Globus pallidus (tissue), 1 donor: Measurements from ENCODE around the gene AUTS2.

Source experiments
- DNase-seq: peaks from one replicate; pipeline ENCODE4 v3.0.0-alpha.2; 2015; ENCODE audit warnings: low spot score

AUTS2 gene

GRCh38 chr7:69818636-69819332 lies 220.5 kb downstream of the AUTS2 start:
- DNase-seq = no peak

GRCh38 chr7:69819333-69819705 lies 221.0 kb downstream of the AUTS2 start:
- no peak for DNase-seq

GRCh38 chr7:69820479-69821192 lies 222.4 kb downstream of the AUTS2 start:
- no peak for DNase-seq

GRCh38 chr7:69822386-69822785 lies 224.1 kb downstream of the AUTS2 start:
- DNase-seq = no peak

- no peak for DNase-seq
Observed at GRCh38 chr7:69823151-69823744, 225.0 kb downstream of the AUTS2 start.

GRCh38 chr7:69825113-69825972 lies 227.1 kb downstream of the AUTS2 start:
- peak; percentile 37 for DNase-seq

- no peak for DNase-seq
Observed at GRCh38 chr7:69826283-69826682, 228.0 kb downstream of the AUTS2 start.

- no peak for DNase-seq
Observed at GRCh38 chr7:69827140-69827539, 228.9 kb downstream of the AUTS2 start.

GRCh38 chr7:69827558-69827957 lies 229.3 kb downstream of the AUTS2 start:
- no peak for DNase-seq

GRCh38 chr7:69832356-69832755 lies 234.1 kb downstream of the AUTS2 start:
- no peak for DNase-seq

- DNase-seq = no peak
Observed at GRCh38 chr7:69833964-69834363, 235.7 kb downstream of the AUTS2 start.

GRCh38 chr7:69836702-69837101 lies 238.4 kb downstream of the AUTS2 start:
- no peak for DNase-seq

GRCh38 chr7:69837387-69838068 lies 239.3 kb downstream of the AUTS2 start:
- DNase-seq = no peak

GRCh38 chr7:69839782-69840181 lies 241.5 kb downstream of the AUTS2 start:
- DNase-seq = no peak

- DNase-seq = no peak
Observed at GRCh38 chr7:69840248-69840647, 242.0 kb downstream of the AUTS2 start.

GRCh38 chr7:69843653-69844052 lies 245.4 kb downstream of the AUTS2 start:
- no peak for DNase-seq

- DNase-seq = no peak
Observed at GRCh38 chr7:69844264-69844868, 246.1 kb downstream of the AUTS2 start.

GRCh38 chr7:69845721-69846495 lies 247.6 kb downstream of the AUTS2 start:
- peak; percentile 19 for DNase-seq

- DNase-seq = no peak
Observed at GRCh38 chr7:69847921-69848612, 249.8 kb downstream of the AUTS2 start.

GRCh38 chr7:69849268-69849667 lies 251.0 kb downstream of the AUTS2 start:
- no peak for DNase-seq
